Activated CD4-positive, alpha-beta T cell treated with anti-CD3 and anti-CD28 coated beads, Interleukin-2, amount 10 ng/mL, durations not matched to agents 7 days and 5 days (primary cell): ENCODE measurements around the gene FHOD1. TPM values are rescaled to one million over a fixed set of nuclear protein-coding genes. Genes with fewer than 3 reads are reported as not detected.
A peak's percentile ranks its signal among the peaks of the same experiment; 100 is the strongest.

ENCODE experiments used
- CTCF ChIA-PET: fragments of 350-600 bp; sonication (Branson Sonifier 250); formaldehyde crosslinking; loops from one replicate; lab custom pipeline; 2021; ENCODE audit warnings: antibody characterized with exemption; lab: Charles Lee
- POLR2A ChIA-PET: fragments of 350-600 bp; sonication (Branson Sonifier 250); formaldehyde crosslinking; loops from one replicate; lab custom pipeline; 2021; ENCODE audit warnings: antibody characterized with exemption; lab: Charles Lee
- DNase-seq: peaks from one replicate; pipeline ENCODE4 v3.0.0-alpha.2; 2020
- H3K27ac Mint-ChIP-seq: one replicate; pipeline ENCODE4 v1.8.0; 2021; ENCODE audit warnings: mild to moderate bottlenecking, moderate library complexity, mixed read lengths
- H3K27me3 Mint-ChIP-seq: one replicate; pipeline ENCODE4 v1.8.0; 2021; ENCODE audit warnings: mixed read lengths
- H3K36me3 Mint-ChIP-seq: one replicate; pipeline ENCODE4 v1.8.0; 2021; ENCODE audit warnings: low read depth, mixed read lengths
- H3K4me1 Mint-ChIP-seq: one replicate; pipeline ENCODE4 v1.8.0; 2021; ENCODE audit warnings: mixed read lengths
- H3K4me3 Mint-ChIP-seq: one replicate; pipeline ENCODE4 v1.8.0; 2021; ENCODE audit warnings: mild to moderate bottlenecking, moderate library complexity, mixed read lengths
- H3K9me3 Mint-ChIP-seq: one replicate; pipeline ENCODE4 v1.8.0; 2021; ENCODE audit warnings: mixed read lengths
- total RNA-seq, 2 experiments: library from RNA; stranded (reverse); gene quantifications; one replicate each; pipeline ENCODE4 v1.2.3, GENCODE V29; 2021

FHOD1 gene
- total RNA-seq, 2 experiments from 2014 or later, result 59.2 to 62.0 TPM

DNA sequence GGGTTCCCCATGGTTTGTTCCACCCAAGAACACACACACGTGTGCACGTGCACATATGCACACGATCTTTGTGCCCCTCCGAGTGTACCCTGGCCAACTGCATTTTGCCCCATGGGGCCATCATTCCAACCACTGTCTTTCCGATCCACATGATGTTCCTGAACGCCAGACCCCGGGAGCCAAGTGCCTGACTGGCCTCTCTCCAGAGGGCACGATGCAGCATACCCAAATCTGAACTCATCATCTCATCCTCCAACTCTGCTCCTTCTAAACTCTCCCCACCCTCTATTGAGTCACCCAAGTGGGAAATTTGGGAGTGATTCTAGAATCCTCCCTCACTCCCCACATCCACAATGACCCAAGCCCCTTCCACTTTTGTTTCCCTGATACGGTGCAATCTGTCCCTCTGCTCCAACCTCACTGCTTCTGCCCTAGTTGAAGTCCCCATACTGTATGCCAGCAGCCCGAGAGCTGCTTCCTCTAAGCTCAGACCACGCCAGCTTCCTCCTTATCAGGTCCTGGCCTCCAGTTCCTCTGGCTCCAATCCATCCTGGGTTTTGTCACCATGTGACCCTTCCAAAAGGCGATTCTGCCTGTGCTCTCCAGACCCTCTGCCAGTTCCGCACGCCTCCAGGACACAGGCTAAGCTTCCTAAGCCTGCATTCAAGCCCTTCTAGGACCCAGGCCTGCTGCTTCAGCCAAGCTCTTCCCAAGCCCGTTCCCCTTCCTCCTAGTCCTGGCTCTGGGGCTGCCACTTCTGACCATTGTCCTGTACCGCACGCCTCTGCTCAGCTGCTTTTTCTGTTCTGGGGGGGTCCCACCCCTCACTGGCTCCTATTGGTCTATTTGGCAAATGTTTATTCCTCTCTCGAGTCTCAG lies 30.4 kb downstream of the FHOD1 start:
- no peak overlapping the region for H3K4me3 Mint-ChIP-seq
- DNase-seq, result no peak
- no peaks in the 10 kb centered on the region for H3K9me3 Mint-ChIP-seq
- H3K36me3 Mint-ChIP-seq, result no peaks in the 10 kb centered on the region
- H3K27ac Mint-ChIP-seq, result peak overlapping the region; percentile 43
- peaks cover 12% of the 10 kb centered on the region for H3K4me1 Mint-ChIP-seq
- H3K27me3 Mint-ChIP-seq, result no peaks in the 10 kb centered on the region
- ChIA-PET POLR2A (no interaction called here), CTCF (interaction anchor here (1.2 to 1.9 kb wide), 3 partner anchors 8 to 23 kb away, joined by 4 to 10 read pairs (median 7); no protein-coding TSS in a partner anchor)

- Mint-ChIP-seq H3K4me3 (no peak overlapping the region), H3K27me3 (no peaks in the 10 kb centered on the region), H3K9me3 (no peaks in the 10 kb centered on the region), H3K27ac (no peak overlapping the region), H3K4me1 (peaks cover 12% of the 10 kb centered on the region), H3K36me3 (no peaks in the 10 kb centered on the region)
- no peak for DNase-seq
- POLR2A ChIA-PET, result no interaction called here
- CTCF ChIA-PET, result interaction anchor here (2.6 kb wide), 1 partner anchor 11 kb away, joined by 7 read pairs; the partner anchor contains the start of gene TMEM208
These were observed 31.6 kb downstream of the FHOD1 start for GRCh38 chr16:67215706-67216105.

DNA sequence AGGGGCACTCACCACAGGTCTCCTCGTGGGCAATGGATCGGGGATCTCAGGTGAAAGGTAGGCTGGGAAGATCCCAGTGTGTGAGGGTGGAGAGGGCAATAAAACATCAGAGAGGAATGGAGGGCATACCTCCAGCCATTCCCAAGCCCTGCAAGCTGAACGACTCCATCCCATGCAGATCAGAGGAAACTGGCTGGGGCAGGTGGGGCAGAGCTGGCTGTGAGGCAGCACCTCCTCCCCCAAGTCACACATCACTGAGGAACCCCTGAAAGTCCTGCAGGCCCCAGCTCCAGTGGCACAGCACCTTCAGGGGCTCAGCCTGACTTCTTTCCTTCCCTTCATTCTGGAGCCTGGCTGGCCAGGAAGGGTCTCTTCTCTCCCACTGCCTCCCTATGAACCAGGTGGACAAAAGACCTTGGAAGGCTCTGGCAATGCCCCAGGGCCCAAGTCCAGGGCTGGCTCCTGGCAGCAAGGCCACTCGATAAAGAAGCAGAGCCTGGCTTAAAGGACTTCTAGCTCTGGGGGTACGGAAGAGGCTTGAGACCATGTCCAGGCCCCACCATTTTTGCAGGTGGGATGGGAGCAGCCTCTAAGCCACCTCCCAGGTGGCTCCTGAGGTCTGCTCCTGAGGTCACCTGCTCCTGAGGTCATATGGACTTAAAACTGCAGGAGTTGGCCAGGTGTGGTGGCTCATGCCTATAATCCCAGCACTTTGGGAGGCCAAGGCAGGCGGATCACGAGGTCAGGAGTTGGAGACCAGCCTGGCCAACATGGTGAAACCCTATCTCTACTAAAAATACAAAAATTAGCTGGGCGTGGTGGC lies 33.9 kb downstream of the FHOD1 start:
- CTCF ChIA-PET, result interaction anchor here (0.6 to 2.6 kb wide), 6 partner anchors 9 to 347 kb away, joined by 3 to 7 read pairs (median 3); partner anchors contain the start of gene TMEM208
- Mint-ChIP-seq H3K36me3 (no peaks in the 10 kb centered on the region), H3K4me1 (peaks cover 12% of the 10 kb centered on the region), H3K27me3 (no peaks in the 10 kb centered on the region), H3K27ac (no peak overlapping the region), H3K4me3 (no peak overlapping the region), H3K9me3 (no peaks in the 10 kb centered on the region)
- POLR2A ChIA-PET, result no interaction called here
- DNase-seq, result no peak

GRCh38 chr16:67212766-67213165 lies 34.5 kb downstream of the FHOD1 start:
- CTCF ChIA-PET, result interaction anchor here (0.6 to 1.4 kb wide), 2 partner anchors 9 to 58 kb away, joined by 3 read pairs; no protein-coding TSS in a partner anchor
- Mint-ChIP-seq H3K4me3 (no peak overlapping the region), H3K27ac (no peak overlapping the region), H3K9me3 (no peaks in the 10 kb centered on the region), H3K4me1 (peaks cover 10% of the 10 kb centered on the region), H3K36me3 (no peaks in the 10 kb centered on the region), H3K27me3 (no peaks in the 10 kb centered on the region)
- POLR2A ChIA-PET, result no interaction called here
- no peak for DNase-seq

- ChIA-PET POLR2A (no interaction called here), CTCF (interaction anchor here (1.5 to 2.0 kb wide), 2 partner anchors 13 to 15 kb away, joined by 4 to 7 read pairs; partner anchors contain the start of gene TMEM208)
- DNase-seq, result no peak
- H3K27ac Mint-ChIP-seq, result no peak overlapping the region
- H3K36me3 Mint-ChIP-seq, result no peaks in the 10 kb centered on the region
- no peak overlapping the region for H3K4me3 Mint-ChIP-seq
- no peaks in the 10 kb centered on the region for H3K27me3 Mint-ChIP-seq
- no peaks in the 10 kb centered on the region for H3K9me3 Mint-ChIP-seq
- peaks cover 1% of the 10 kb centered on the region for H3K4me1 Mint-ChIP-seq
These were observed 35.6 kb downstream of the FHOD1 start for GRCh38 chr16:67211674-67212073.

GRCh38 chr16:67210069-67210937 lies 37.0 kb downstream of the FHOD1 start:
- no peak overlapping the region for H3K4me3 Mint-ChIP-seq
- POLR2A ChIA-PET, result no interaction called here
- no peak overlapping the region for H3K27ac Mint-ChIP-seq
- no peaks in the 10 kb centered on the region for H3K27me3 Mint-ChIP-seq
- CTCF ChIA-PET, result interaction anchor here (0.6 to 2.0 kb wide), 3 partner anchors 9 to 189 kb away, joined by 3 to 7 read pairs (median 3); partner anchors contain the start of gene TMEM208
- DNase-seq, result no peak
- no peaks in the 10 kb centered on the region for H3K36me3 Mint-ChIP-seq
- H3K4me1 Mint-ChIP-seq, result no peaks in the 10 kb centered on the region
- H3K9me3 Mint-ChIP-seq, result no peaks in the 10 kb centered on the region

- CTCF ChIA-PET, result interaction anchor here (0.6 to 2.4 kb wide), 6 partner anchors 8 to 188 kb away, joined by 3 to 7 read pairs (median 4); partner anchors contain the start of gene TMEM208
- no peak overlapping the region for H3K4me3 Mint-ChIP-seq
- no peak for DNase-seq
- no peak overlapping the region for H3K27ac Mint-ChIP-seq
- no peaks in the 10 kb centered on the region for H3K9me3 Mint-ChIP-seq
- H3K27me3 Mint-ChIP-seq, result no peaks in the 10 kb centered on the region
- no peaks in the 10 kb centered on the region for H3K4me1 Mint-ChIP-seq
- POLR2A ChIA-PET, result no interaction called here
- no peaks in the 10 kb centered on the region for H3K36me3 Mint-ChIP-seq
These were observed 37.7 kb downstream of the FHOD1 start for GRCh38 chr16:67209565-67209964.

DNA sequence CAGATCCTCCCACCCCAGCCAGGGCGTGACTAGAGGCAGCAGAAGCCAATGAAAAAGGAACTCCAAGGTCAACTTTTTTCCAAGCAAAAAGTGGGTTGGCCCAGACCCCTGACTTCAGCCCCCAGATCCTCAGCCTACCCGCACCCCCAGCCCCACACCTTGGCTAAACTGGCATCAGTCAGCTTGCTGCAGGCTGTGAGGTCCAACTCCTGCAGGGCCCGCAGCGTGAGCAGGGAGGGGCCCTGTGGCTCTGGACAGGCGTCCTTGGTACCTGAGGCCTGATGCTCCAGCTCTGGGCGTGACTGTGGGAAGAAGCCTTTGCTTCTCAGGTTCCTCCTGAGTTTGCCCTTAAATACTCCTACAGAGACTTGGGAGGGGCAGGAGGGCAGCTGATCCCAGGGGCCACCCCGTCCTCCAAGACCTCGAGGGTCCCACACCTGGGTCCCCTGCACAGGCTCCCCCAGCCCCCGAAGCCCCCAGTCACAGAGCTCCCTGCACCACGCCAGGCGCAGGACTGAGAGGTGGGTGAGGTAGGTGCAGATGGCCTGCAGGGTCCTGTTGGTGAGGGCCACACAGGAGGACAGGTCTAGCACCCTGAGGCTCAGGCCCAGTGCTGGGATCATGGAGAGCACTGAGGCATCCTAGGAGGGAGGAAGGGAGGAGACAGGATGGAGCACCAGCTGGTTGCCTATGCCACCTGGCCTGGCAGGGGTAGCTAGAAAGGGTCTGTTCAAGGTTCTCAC lies 39.0 kb downstream of the FHOD1 start:
- Mint-ChIP-seq H3K4me1 (no peaks in the 10 kb centered on the region), H3K36me3 (no peaks in the 10 kb centered on the region), H3K4me3 (no peak overlapping the region), H3K27me3 (no peaks in the 10 kb centered on the region), H3K27ac (no peak overlapping the region), H3K9me3 (no peaks in the 10 kb centered on the region)
- ChIA-PET CTCF (interaction anchor here (0.6 to 2.4 kb wide), 6 partner anchors 9 to 212 kb away, joined by 3 to 11 read pairs (median 6); partner anchors contain the start of genes ELMO3 and TMEM208), POLR2A (interaction anchor here (0.7 kb wide), 1 partner anchor 10 kb away, joined by 4 read pairs; no protein-coding TSS in a partner anchor)
- DNase-seq, result no peak

- no peaks in the 10 kb centered on the region for H3K4me1 Mint-ChIP-seq
- POLR2A ChIA-PET, result interaction anchor here (0.7 kb wide), 1 partner anchor 9 kb away, joined by 4 read pairs; no protein-coding TSS in a partner anchor
- H3K4me3 Mint-ChIP-seq, result no peak overlapping the region
- DNase-seq, result no peak
- no peaks in the 10 kb centered on the region for H3K36me3 Mint-ChIP-seq
- H3K27ac Mint-ChIP-seq, result no peak overlapping the region
- CTCF ChIA-PET, result interaction anchor here (1.4 to 2.4 kb wide), 2 partner anchors 9 to 52 kb away, joined by 5 to 11 read pairs; partner anchors contain the start of gene ELMO3
- no peaks in the 10 kb centered on the region for H3K27me3 Mint-ChIP-seq
- no peaks in the 10 kb centered on the region for H3K9me3 Mint-ChIP-seq
These were observed 39.8 kb downstream of the FHOD1 start for GRCh38 chr16:67207249-67208091.

DNA sequence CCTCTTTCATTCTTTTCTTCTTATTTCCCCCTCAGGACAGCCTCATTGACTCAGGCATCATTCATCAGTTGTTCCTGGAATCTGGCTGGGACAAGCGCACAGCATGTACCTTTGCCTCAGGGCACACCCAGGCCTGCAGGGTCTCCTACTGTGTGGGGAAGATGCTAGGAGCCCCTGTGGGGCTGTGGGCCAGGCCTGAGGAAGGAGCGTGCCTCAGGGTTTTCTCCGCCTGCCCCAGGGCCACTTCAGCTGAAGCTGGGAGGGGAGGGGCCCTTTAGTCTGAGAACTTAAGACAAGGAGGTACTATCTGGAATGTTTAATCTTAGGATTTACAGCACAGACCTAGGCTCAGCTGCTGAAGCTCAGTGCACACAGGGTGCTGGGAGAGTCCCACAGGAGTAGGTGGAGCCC lies 40.4 kb downstream of the FHOD1 start:
- DNase-seq, result no peak
- no peaks in the 10 kb centered on the region for H3K36me3 Mint-ChIP-seq
- no peak overlapping the region for H3K4me3 Mint-ChIP-seq
- CTCF ChIA-PET, result no interaction called here
- H3K9me3 Mint-ChIP-seq, result no peaks in the 10 kb centered on the region
- no peaks in the 10 kb centered on the region for H3K27me3 Mint-ChIP-seq
- H3K27ac Mint-ChIP-seq, result peak overlapping the region; percentile 41
- POLR2A ChIA-PET, result no interaction called here
- no peaks in the 10 kb centered on the region for H3K4me1 Mint-ChIP-seq
